Liver (tissue), 3 donors: ENCODE data around the gene IL18BP.

Experiments
- GABPA ChIP-seq, 2 donors: IDR thresholded peaks in 1 of 2; conservative IDR thresholded peaks in 1 of 2; 2 replicates each; pipeline ENCODE4 v1.6.1; 2016; ENCODE audit warnings: antibody characterized with exemption in 2 of 2, mild to moderate bottlenecking in 1 of 2, moderate library complexity in 1 of 2
- JUND ChIP-seq, 2 donors: IDR thresholded peaks; 2 replicates each; pipeline ENCODE4 v1.6.1; 2016; ENCODE audit warnings: antibody characterized with exemption in 2 of 2
- MAX ChIP-seq: IDR thresholded peaks from 2 replicates; pipeline ENCODE4 v1.6.1; 2016; ENCODE audit warnings: antibody characterized with exemption
- SP1 ChIP-seq: IDR thresholded peaks from 2 replicates; pipeline ENCODE4 v1.6.1; 2018; ENCODE audit warnings: antibody characterized with exemption, mild to moderate bottlenecking
- TAF1 ChIP-seq: conservative IDR thresholded peaks from 2 replicates; pipeline ENCODE4 v1.6.1; 2016; ENCODE audit warnings: antibody characterized with exemption, mild to moderate bottlenecking
- TF ChIP-seq, protein P1 (sequence below): fragments of 150-350 bp; IDR thresholded peaks from 2 replicates; pipeline ENCODE4 v1.5.1; 2017; ENCODE audit warnings: improper control_type of control experiment, low read depth, low read length; ENCODE audit not compliant: missing input control
- TF ChIP-seq, protein P2 (sequence below): IDR thresholded peaks from 2 replicates; pipeline ENCODE4 v1.6.1; 2016; ENCODE audit warnings: antibody characterized with exemption, mild to moderate bottlenecking
- donor health status: healthy.
- donor health status: healthy.

GRCh38 chr11:71999798-72000197 is 1.1 kb downstream of the IL18BP start:
- TF ChIP-seq, protein P1, sequence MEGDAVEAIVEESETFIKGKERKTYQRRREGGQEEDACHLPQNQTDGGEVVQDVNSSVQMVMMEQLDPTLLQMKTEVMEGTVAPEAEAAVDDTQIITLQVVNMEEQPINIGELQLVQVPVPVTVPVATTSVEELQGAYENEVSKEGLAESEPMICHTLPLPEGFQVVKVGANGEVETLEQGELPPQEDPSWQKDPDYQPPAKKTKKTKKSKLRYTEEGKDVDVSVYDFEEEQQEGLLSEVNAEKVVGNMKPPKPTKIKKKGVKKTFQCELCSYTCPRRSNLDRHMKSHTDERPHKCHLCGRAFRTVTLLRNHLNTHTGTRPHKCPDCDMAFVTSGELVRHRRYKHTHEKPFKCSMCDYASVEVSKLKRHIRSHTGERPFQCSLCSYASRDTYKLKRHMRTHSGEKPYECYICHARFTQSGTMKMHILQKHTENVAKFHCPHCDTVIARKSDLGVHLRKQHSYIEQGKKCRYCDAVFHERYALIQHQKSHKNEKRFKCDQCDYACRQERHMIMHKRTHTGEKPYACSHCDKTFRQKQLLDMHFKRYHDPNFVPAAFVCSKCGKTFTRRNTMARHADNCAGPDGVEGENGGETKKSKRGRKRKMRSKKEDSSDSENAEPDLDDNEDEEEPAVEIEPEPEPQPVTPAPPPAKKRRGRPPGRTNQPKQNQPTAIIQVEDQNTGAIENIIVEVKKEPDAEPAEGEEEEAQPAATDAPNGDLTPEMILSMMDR, result no peak
- TF ChIP-seq GABPA (IDR thresholded peaks at IDR 0.05 in 1 of 2, conservative IDR thresholded peaks at IDR 0.05 in 1 of 2), result no peak
- TF ChIP-seq JUND (IDR thresholded peaks at IDR 0.05), result no peak
- TF ChIP-seq MAX, result no peak
- TF ChIP-seq, protein P2, sequence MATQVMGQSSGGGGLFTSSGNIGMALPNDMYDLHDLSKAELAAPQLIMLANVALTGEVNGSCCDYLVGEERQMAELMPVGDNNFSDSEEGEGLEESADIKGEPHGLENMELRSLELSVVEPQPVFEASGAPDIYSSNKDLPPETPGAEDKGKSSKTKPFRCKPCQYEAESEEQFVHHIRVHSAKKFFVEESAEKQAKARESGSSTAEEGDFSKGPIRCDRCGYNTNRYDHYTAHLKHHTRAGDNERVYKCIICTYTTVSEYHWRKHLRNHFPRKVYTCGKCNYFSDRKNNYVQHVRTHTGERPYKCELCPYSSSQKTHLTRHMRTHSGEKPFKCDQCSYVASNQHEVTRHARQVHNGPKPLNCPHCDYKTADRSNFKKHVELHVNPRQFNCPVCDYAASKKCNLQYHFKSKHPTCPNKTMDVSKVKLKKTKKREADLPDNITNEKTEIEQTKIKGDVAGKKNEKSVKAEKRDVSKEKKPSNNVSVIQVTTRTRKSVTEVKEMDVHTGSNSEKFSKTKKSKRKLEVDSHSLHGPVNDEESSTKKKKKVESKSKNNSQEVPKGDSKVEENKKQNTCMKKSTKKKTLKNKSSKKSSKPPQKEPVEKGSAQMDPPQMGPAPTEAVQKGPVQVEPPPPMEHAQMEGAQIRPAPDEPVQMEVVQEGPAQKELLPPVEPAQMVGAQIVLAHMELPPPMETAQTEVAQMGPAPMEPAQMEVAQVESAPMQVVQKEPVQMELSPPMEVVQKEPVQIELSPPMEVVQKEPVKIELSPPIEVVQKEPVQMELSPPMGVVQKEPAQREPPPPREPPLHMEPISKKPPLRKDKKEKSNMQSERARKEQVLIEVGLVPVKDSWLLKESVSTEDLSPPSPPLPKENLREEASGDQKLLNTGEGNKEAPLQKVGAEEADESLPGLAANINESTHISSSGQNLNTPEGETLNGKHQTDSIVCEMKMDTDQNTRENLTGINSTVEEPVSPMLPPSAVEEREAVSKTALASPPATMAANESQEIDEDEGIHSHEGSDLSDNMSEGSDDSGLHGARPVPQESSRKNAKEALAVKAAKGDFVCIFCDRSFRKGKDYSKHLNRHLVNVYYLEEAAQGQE, result no peak
- no peak for TF ChIP-seq TAF1
- no peak for TF ChIP-seq SP1
